ENCODE results near the gene FAM241B.

FAM241B gene

GRCh38 chr10:69634759-69635425 lies 4.8 kb downstream of the FAM241B start:
- DNase-seq (ENCODE audit: low spot score): no peak

GRCh38 chr10:69635428-69636272 lies 5.6 kb downstream of the FAM241B start:
- DNase-seq (ENCODE audit: low spot score): no peak

DNA sequence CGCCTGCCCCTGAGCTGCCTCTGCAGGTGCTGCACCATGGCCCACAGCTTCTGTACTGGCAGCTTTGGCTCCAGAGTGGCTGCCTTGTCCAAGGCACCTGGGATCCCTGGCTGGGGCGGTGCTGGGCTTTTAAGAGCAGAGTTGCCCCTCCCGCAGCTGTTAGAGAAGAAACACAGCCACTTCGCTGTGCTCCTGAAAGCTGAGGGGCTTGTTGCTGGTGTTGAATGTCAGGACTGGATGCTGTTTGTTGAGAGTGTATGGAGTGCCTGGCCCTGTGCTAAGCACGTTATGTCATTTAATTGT lies 6.2 kb downstream of the FAM241B start:
- no peak for DNase-seq (ENCODE audit: low spot score)

GRCh38 chr10:69636626-69637605 lies 6.9 kb downstream of the FAM241B start:
- DNase-seq (ENCODE audit: low spot score): no peak

DNA sequence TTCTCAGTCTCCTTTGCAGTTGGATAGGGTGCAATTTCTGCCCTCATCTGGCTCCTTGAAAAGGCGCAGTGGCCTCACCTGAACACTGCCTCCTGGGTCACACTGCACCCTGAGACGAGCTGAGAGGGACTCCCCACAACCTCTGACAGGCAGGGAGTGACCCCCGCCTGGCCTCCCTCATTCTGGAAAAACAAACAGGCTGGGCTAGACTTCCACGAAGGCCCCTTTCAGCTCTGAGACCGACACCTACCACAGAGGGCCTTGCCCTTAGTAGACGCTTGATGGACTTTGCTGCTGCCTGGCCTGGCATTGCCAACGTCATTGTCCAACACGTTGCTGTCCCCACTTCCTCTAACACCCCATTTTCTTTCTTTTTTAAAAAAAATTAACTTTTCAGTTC lies 8.6 kb downstream of the FAM241B start:
- no peak for DNase-seq (ENCODE audit: low spot score)

- DNase-seq (ENCODE audit: low spot score): peak; percentile 78
Measured at GRCh38 chr10:69639291-69640195, 9.5 kb downstream of the FAM241B start.

DNA sequence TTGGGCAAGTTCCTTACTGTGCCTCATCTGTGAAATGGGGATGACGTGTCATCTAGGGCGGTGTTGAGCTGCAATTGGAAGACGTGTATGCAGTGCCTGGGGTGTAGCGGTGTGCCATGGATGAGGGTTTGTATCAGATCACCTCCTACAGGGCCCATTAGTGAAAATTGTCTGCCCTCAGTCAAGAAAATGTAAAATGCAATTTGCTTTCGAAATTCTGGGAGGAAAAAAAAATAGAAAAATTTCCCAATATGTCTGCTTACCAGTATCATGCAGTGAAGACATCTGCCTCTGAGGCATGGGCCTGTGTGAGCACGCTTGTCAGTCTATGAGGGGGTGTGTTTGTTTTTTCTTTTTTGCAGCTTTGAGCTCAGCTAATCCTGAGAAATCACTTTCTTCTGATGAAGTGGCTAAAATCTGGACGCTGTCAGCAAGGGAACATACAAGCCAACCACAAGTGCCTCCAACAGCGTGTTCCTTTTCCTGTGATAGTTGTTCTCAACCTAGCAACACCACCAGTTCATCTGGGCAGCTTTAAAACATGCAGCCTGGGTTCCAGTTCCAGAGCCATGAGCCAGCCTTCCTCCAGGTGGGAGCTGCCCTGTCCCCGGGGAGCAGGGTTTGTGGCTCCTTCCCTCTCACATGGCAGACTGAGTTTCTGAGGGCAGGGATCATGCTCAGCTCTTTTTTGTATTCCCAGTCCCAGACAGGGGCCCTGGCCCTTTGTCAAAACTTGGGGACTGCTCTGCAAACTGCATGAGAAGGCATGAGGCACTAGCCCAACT lies 10.3 kb downstream of the FAM241B start:
- no peak for DNase-seq (ENCODE audit: low spot score)

DNA sequence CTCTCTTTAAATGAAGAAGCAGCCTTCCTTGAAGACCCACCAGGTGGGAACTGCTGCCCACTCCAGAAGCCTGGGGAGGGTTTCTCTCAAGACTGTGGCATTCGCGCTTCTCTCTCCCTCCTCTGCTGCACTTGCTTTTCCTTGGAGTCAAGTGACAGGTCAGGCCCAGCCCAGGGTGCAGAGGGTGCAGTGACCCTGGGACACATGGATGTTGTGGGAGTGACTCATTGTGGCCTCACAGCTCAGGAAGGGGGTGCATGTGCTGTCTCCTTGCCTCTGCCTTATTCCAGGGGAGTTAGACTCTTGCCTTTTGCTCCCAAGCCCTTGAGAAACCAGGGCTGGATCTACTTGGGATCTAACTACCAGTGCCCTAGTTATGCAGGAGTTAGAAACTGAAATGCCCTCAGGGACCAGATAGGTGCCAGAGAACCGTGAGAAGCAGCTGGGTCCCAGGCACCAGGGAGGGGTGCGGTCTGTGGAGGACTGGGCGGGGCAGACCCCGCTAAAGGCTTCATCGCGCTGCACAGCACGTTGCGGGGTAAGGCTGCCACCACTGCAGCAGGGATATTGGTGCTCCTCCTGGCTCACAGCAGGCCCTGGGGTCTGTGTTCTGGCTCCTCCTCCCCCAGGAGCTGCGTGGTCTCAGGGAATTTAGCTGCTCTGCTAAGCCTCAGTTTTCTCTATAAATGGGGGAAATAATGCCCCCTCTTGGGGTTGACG lies 11.4 kb downstream of the FAM241B start:
- no peak for DNase-seq (ENCODE audit: low spot score)

GRCh38 chr10:69642747-69643146 lies 12.7 kb downstream of the FAM241B start:
- no peak for DNase-seq (ENCODE audit: low spot score)

- no peak for DNase-seq (ENCODE audit: low spot score)
Measured at GRCh38 chr10:69643779-69644657, 14.0 kb downstream of the FAM241B start.

GRCh38 chr10:69644658-69645295 lies 14.7 kb downstream of the FAM241B start:
- peak; percentile 94 for DNase-seq (ENCODE audit: low spot score)

DNA sequence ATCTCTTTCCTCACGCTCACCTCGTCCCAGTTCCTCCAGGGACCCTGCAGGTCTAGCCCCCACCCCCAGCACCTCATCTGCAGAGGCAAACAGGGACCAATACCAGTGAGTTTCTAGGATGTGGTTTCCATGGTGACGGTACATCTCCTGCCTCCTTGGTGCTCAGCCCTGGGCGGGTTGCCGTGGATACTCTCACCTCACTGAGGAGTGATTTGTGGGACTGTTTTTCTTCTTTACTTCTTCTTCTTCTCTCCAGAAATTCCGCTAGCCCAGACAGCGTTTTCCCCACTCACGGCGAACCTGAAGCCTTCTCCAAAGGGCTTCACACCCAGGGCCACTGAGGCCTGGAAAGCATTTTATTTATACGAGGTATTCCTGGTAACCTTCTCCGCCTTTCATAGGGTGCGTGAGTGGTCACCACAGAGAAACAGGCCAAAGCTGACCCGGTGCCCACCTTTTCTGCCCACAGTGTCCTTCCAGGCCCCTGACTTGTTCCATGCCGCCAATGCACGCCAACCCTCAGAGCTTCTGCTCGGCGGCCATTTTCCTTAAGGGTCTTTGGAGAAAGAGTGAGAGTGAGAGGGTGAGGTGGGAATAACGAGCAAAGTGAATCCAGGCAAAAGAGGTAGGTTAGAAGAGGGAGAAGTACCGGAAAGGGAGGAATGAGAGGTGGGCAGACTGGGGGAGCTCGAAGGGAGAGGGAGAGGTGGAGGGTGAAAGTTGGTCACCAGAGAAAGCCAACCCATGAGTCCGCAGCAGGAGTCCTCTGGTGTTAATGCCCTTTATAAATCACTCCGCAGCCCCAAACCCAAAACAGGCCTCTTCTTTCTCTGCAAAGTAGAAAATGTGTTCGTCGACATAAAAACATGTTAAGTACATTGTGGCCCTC lies 15.5 kb downstream of the FAM241B start:
- DNase-seq (ENCODE audit: low spot score): no peak

DNA sequence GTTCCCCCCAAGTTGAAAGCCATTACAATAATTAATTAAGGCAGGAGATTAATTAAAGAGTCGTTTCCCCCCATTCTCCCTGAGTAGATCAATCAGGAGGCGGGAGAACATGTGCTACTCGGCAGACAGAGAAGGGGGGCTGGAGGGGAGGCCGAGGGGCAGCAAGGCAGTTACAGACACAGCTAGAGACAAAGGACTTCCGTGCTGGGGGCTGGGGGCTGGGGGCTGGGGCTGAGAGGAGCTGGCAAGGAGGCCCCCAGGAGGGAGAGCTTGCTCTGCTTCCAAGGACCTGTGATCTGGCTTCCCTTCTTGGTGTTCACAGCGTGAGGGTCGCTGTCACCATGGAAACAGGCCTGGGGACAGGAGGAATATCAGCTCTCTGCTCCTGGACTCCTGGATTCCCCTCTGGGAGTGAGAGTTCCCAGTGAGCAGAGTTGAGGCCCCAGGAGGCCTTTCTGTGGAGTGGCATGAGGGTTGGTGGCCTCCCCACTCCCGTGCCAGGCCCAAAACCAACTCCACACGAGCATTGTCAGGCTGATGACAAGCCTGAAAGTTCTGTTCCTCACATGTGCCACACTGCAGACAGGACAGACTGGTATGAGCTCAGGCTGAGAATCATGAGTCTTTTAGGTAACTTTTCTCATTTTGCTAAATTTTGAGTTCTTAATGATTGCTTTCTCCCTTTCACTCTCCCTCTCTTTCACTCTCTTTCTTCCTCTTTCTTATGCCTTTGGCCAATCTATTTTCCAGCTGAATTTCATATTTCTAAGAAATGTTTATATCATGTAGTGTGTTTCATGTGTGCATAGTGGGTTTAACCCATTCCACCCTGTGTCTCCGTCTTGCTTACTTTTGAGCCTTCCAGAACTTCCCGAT lies 16.4 kb downstream of the FAM241B start:
- no peak for DNase-seq (ENCODE audit: low spot score)

GRCh38 chr10:69647126-69647525 lies 17.1 kb downstream of the FAM241B start:
- DNase-seq (ENCODE audit: low spot score): no peak

DNA sequence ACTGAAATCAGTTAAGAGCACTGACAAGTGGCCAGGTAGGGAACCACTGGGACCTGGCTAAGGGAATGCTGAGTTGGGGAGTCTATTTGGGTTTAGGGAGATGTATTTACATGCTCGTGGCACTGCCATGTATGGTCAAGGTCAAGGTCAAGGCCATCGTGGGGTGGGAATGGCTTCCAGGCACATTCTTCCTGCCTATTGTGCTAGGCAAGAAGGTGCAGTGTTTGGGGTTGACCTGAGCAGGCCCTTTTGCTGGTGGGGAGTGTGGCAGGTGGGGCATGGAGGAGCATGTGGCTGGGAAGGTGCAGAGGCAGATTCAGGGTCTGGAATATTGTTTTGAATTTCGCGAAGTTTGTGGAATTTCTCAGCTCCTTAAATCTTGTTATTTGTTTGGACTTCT lies 17.8 kb downstream of the FAM241B start:
- no peak for DNase-seq (ENCODE audit: low spot score)

- DNase-seq (ENCODE audit: low spot score): no peak
Measured at GRCh38 chr10:69648461-69648860, 18.4 kb downstream of the FAM241B start.

Measured in hepatic stellate cell (primary cell).